Measurements from ENCODE around the gene CADPS2. TPM values are rescaled to one million over a fixed set of nuclear protein-coding genes. Genes with fewer than 3 reads are reported as not detected.

The CADPS2 gene
- total RNA-seq, 2 donors from 2014 or later: 4.3 to 11.7 TPM

DNA sequence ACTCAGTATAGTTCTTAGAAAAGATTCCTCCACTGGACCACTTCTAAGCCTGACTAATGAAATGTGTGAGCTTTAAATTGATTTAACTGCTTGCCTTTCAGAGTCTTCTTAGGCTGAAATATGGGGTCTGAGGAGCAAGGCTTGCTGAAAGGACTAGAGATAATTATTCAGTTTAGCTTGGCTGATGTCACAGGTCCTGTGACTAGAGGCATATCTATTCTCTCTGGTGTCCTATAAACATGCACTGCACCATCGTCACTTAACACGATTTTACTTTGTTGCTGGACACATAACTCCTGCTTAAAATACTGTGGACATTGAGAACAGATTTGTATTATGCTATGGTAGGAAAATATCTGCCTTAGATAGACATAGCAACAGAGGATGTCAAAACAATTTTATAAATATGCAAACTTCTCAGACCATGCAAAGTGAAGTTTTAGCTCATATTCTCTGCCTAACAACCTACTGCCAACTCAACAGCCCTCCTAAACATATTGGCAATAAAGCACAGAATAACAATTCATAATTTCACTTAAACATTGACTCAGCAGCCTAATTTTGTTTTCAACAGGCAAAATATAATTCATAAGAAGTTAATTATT, 267.6 kb downstream of the CADPS2 start:
- no peak for DNase-seq
- Histone ChIP-seq H3K4me3 (ENCODE audit: low read length) (no peak overlapping the region), H3K27ac (ENCODE audit: low read depth, low read length) (no peak overlapping the region), H3K9me3 (ENCODE audit: control insufficient read depth, low read length) (no peaks in the 10 kb centered on the region), H3K36me3 (ENCODE audit: control insufficient read depth, insufficient read depth, low read length) (no peaks in the 10 kb centered on the region), H3K4me1 (ENCODE audit: control insufficient read depth, insufficient read depth, low read length) (no peaks in the 10 kb centered on the region), H3K9ac (ENCODE audit: extremely low read depth, low read length, poor library complexity, severe bottlenecking) (no peak overlapping the region), H3K27me3 (ENCODE audit: control insufficient read depth, insufficient read depth, low read length, poor library complexity, severe bottlenecking) (no peaks in the 10 kb centered on the region)
- no peak overlapping the region for H3K4me3 Mint-ChIP-seq
- no peaks in the 10 kb centered on the region for H3K36me3 Mint-ChIP-seq (ENCODE audit: low read depth)
- H3K27ac Mint-ChIP-seq: no peak overlapping the region
- 100% methylated on average over 2 of the region's 2 CpGs; no CpG with 5 or more reads in 1 of the 2 experiments for WGBS, 2 experiments (ENCODE audit: insufficient coverage in 1 of 2, insufficient read length in 1 of 2)
- no peak for TF ChIP-seq CTCF (conservative IDR thresholded peaks at IDR 0.05)
- H3K4me1 Mint-ChIP-seq: no peaks in the 10 kb centered on the region
- H3K9me3 Mint-ChIP-seq: no peaks in the 10 kb centered on the region
- H3K27me3 Mint-ChIP-seq (ENCODE audit: insufficient read depth): no peaks in the 10 kb centered on the region

- H3K27me3 Mint-ChIP-seq (ENCODE audit: insufficient read depth): no peaks in the 10 kb centered on the region
- no peak overlapping the region for H3K4me3 ChIP-seq (ENCODE audit: low read length)
- H3K27ac ChIP-seq (ENCODE audit: low read depth, low read length): no peak overlapping the region
- no peaks in the 10 kb centered on the region for H3K27me3 ChIP-seq (ENCODE audit: control insufficient read depth, insufficient read depth, low read length, poor library complexity, severe bottlenecking)
- H3K9ac ChIP-seq (ENCODE audit: extremely low read depth, low read length, poor library complexity, severe bottlenecking): no peak overlapping the region
- H3K4me3 Mint-ChIP-seq: no peak overlapping the region
- H3K36me3 ChIP-seq (ENCODE audit: control insufficient read depth, insufficient read depth, low read length): no peaks in the 10 kb centered on the region
- H3K27ac Mint-ChIP-seq: no peak overlapping the region
- no peaks in the 10 kb centered on the region for H3K9me3 ChIP-seq (ENCODE audit: control insufficient read depth, low read length)
- no peak for DNase-seq
- no peaks in the 10 kb centered on the region for H3K36me3 Mint-ChIP-seq (ENCODE audit: low read depth)
- TF ChIP-seq CTCF (conservative IDR thresholded peaks at IDR 0.05): no peak
- WGBS, 2 experiments (ENCODE audit: insufficient coverage in 1 of 2, insufficient read length in 1 of 2): 86 to 95% methylated on average over 1 to 2 of the region's 3 CpGs
- H3K4me1 Mint-ChIP-seq: no peaks in the 10 kb centered on the region
- H3K9me3 Mint-ChIP-seq: no peaks in the 10 kb centered on the region
- no peaks in the 10 kb centered on the region for H3K4me1 ChIP-seq (ENCODE audit: control insufficient read depth, insufficient read depth, low read length)
Measured at GRCh38 chr7:122616951-122617350, 269.3 kb downstream of the CADPS2 start.

- H3K27ac ChIP-seq (ENCODE audit: low read depth, low read length): no peak overlapping the region
- peaks cover 56% of the 10 kb centered on the region for H3K27me3 ChIP-seq (ENCODE audit: control insufficient read depth, insufficient read depth, low read length, poor library complexity, severe bottlenecking)
- no peak overlapping the region for H3K9ac ChIP-seq (ENCODE audit: extremely low read depth, low read length, poor library complexity, severe bottlenecking)
- Mint-ChIP-seq H3K9me3 (no peaks in the 10 kb centered on the region), H3K27me3 (ENCODE audit: insufficient read depth) (peaks cover 13% of the 10 kb centered on the region), H3K4me1 (no peaks in the 10 kb centered on the region), H3K27ac (no peak overlapping the region), H3K36me3 (ENCODE audit: low read depth) (no peaks in the 10 kb centered on the region), H3K4me3 (no peak overlapping the region)
- H3K4me1 ChIP-seq (ENCODE audit: control insufficient read depth, insufficient read depth, low read length): no peaks in the 10 kb centered on the region
- H3K9me3 ChIP-seq (ENCODE audit: control insufficient read depth, low read length): no peaks in the 10 kb centered on the region
- no peak for TF ChIP-seq CTCF (conservative IDR thresholded peaks at IDR 0.05)
- WGBS, 2 experiments (ENCODE audit: insufficient coverage in 1 of 2, insufficient read length in 1 of 2): 91 to 92% methylated on average over 2 of the region's 2 CpGs
- no peak for DNase-seq
- H3K36me3 ChIP-seq (ENCODE audit: control insufficient read depth, insufficient read depth, low read length): no peaks in the 10 kb centered on the region
- H3K4me3 ChIP-seq (ENCODE audit: low read length): no peak overlapping the region
Measured at GRCh38 chr7:122605929-122606328, 280.3 kb downstream of the CADPS2 start.
